Right atrium auricular region (tissue), 2 donors: Measurements from ENCODE around the gene EIF2B1. TPM values are rescaled to one million over a fixed set of nuclear protein-coding genes. Genes with fewer than 3 reads are reported as not detected.
A peak's percentile ranks its signal among the peaks of the same experiment; 100 is the strongest.

ENCODE experiments used
- DNase-seq: peaks from one replicate; pipeline ENCODE4 v3.0.0-alpha.2; 2019; ENCODE audit warnings: low spot score
- H3K27ac ChIP-seq, 2 donors: fragments of 200-600 bp; sonication (generic); 1 replicate in 1 of 2; 2 replicates in 1 of 2; pipeline ENCODE4 v1.5.1; 2016 to 2019
- H3K27me3 ChIP-seq, 2 donors: fragments of 200-600 bp; sonication (generic); one replicate each; pipeline versions ENCODE4 v1.5.1 to v1.6.0; 2017 to 2019
- H3K36me3 ChIP-seq: fragments of 200-600 bp; sonication (generic); one replicate; pipeline ENCODE4 v1.5.1; 2016
- H3K4me1 ChIP-seq, 2 donors: fragments of 200-600 bp; sonication (generic); one replicate each; pipeline versions ENCODE4 v1.5.1 to v1.6.0; 2017 to 2019
- H3K4me3 ChIP-seq, 2 donors: fragments of 200-600 bp; sonication (generic); 1 replicate in 1 of 2; 2 replicates in 1 of 2; pipeline ENCODE4 v1.5.1; 2017 to 2019; ENCODE audit warnings: mild to moderate bottlenecking in 1 of 2, moderate library complexity in 1 of 2
- H3K9me3 ChIP-seq, 2 donors: fragments of 200-600 bp; sonication (generic); one replicate each; pipeline ENCODE4 v1.5.1; 2019
- CTCF ChIP-seq, 2 donors: fragments of 200-600 bp; sonication (generic); IDR thresholded peaks; one replicate each; pipeline ENCODE4 v1.5.1; 2019; ENCODE audit warnings: antibody characterized with exemption in 2 of 2
- total RNA-seq, 2 donors: library from RNA; depleted of rRNA; stranded (reverse); fragments of >200 nt; gene quantifications; one replicate each; pipeline ENCODE4 v1.1.0, GENCODE V29; 2016

Gene EIF2B1
- total RNA-seq, 2 donors from 2014 or later, result 60.0 to 65.9 TPM

DNA sequence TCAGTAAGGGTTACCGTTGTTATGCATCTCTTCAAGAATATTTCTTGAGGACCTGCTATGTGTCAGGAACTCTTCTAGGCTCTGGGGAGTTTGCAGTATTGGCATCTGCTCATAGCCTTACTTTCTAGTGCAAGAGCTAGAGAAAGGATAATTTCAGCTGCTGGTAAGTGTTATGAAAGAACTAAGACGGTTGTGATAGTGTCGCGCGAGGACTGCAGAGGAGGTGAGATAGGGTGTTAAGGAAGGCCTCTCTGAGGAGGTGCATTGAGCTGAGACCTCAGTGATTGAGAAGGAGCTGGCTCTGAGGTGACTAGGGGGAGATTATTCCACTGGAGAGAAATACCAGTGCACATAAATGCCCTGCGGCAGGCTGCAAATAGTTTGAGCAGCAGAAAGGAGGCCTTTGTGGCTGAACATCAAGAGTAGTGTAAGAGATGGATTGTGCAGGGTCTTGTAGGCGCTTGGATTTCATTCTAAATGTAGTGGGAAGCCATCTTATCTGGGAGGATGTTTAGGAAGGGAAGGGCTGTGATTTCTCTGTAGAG lies 30.8 kb downstream of the EIF2B1 start:
- H3K4me1 ChIP-seq, result peaks cover 0 to 17% of the 10 kb centered on the region in 2 donors
- H3K27me3 ChIP-seq, result no peaks in the 10 kb centered on the region
- no peak for TF ChIP-seq CTCF (IDR thresholded peaks at IDR 0.05)
- H3K4me3 ChIP-seq, result peak overlapping the region; percentile 84
- DNase-seq, result no peak
- no peak overlapping the region for H3K27ac ChIP-seq
- peaks cover 30% of the 10 kb centered on the region for H3K36me3 ChIP-seq
- H3K9me3 ChIP-seq, result no peaks in the 10 kb centered on the region

DNA sequence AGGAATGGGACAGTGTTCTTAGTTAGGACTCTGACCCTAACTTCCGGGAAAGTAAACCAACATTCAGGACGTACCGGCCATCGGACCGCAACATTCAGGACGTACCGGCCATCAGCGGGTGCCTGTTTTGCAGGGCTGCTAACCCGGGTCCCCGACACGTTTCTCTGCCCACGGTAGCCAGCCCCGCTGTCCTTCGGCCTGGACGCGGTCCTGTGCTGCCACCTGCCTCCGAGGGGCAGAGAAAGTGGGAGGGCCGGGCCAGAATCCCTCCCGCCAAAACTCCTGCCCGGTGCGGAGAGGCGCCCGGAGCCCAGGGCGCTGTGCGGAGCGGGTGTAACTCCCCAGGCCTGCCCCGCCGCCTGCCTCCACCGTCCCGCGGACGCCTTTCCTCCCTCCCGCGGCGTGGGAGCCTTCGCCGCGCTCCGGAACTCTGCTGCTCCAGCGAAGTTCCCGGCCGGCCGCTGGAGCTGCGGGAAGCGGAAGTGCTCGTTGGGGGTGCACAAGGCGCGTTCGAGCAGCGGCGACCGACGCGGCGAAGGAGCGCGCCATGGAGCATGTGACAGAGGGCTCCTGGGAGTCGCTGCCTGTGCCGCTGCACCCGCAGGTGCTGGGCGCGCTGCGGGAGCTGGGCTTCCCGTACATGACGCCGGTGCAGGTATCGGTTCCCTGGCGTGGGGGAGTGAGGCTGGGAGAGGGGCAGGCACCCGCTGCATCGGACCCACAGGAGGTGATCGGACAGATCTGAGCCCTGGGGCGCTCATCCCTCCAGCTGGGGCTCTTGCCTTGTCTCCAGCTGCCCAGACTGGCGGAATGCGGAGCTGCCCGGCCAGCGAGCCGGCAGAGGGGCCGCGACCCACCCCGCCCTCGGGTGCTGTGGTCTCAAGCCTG lies 31.6 kb downstream of the EIF2B1 start, which contains the start of gene DDX55:
TSS of gene DDX55 (plus strand) at position 498 of the 888 bp plus-strand sequence. CDS start at position 548, 50 bp downstream.
- DNase-seq, result peak; percentile 81
- TF ChIP-seq CTCF (IDR thresholded peaks at IDR 0.05), result peak; percentile 25 to 87
- H3K4me3 ChIP-seq, result peak within 1 kb of the TSS; percentile 84
- peaks cover 0 to 17% of the 10 kb centered on the region in 2 donors for H3K4me1 ChIP-seq
- peaks cover 30% of the 10 kb centered on the region for H3K36me3 ChIP-seq
- no peaks in the 10 kb centered on the region for H3K9me3 ChIP-seq
- peak within 1 kb of the TSS; percentile 64 to 80 for H3K27ac ChIP-seq
- no peaks in the 10 kb centered on the region for H3K27me3 ChIP-seq

DNA sequence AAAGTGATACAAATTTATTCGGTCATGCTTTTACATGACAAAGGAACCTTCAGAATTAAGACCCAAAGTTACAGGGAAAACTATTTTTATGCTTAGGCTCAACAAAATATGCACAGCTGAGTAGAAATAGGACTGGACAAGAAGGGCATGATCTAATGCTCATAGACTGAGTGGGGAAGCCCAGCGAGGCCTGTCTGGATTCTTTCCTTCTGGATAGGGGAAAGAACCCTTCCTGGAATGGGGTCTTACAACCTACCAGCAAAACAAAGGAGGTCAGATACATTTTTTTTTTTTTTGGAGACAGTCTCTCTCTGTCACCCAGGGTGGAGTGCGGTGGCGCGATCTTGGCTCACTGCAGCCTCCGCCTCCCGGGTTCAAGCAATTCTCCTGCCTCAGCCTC lies 33.8 kb downstream of the EIF2B1 start:
- Histone ChIP-seq H3K4me3 (no peak overlapping the region), H3K27ac (no peak overlapping the region), H3K27me3 (no peaks in the 10 kb centered on the region), H3K9me3 (no peaks in the 10 kb centered on the region), H3K4me1 (peaks cover 0 to 17% of the 10 kb centered on the region in 2 donors), H3K36me3 (peaks cover 42% of the 10 kb centered on the region)
- DNase-seq, result no peak
- no peak for TF ChIP-seq CTCF (IDR thresholded peaks at IDR 0.05)

DNA sequence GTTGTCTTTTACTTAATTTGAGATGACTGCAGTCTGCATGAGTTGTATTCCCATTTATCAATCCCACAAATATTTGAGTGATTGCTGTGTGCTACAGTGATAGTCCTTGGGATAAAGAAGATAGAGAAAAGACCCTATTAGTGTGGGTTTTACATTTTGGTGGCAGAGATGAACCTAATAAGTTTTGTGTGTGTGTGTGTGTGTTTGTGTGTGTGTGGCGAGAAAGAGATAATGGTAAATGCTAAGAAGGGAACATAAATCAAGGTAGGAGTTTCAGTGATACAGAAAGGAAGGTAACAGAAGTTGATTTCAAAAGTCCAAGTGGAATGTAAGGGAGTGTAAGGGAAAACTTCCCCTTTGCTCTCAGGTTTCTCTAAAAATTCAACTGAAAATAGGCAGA lies 34.2 kb downstream of the EIF2B1 start:
- TF ChIP-seq CTCF (IDR thresholded peaks at IDR 0.05), result no peak
- Histone ChIP-seq H3K27ac (no peak overlapping the region), H3K4me3 (no peak overlapping the region), H3K36me3 (peaks cover 46% of the 10 kb centered on the region), H3K27me3 (no peaks in the 10 kb centered on the region), H3K4me1 (peaks cover 0 to 17% of the 10 kb centered on the region in 2 donors), H3K9me3 (no peaks in the 10 kb centered on the region)
- no peak for DNase-seq

- peaks cover 53% of the 10 kb centered on the region for H3K36me3 ChIP-seq
- no peaks in the 10 kb centered on the region for H3K27me3 ChIP-seq
- no peak overlapping the region for H3K27ac ChIP-seq
- H3K4me1 ChIP-seq, result peaks cover 0 to 17% of the 10 kb centered on the region in 2 donors
- no peak for DNase-seq
- H3K9me3 ChIP-seq, result no peaks in the 10 kb centered on the region
- H3K4me3 ChIP-seq, result no peak overlapping the region
- no peak for TF ChIP-seq CTCF (IDR thresholded peaks at IDR 0.05)
Observed at GRCh38 chr12:123598522-123598921, 35.0 kb downstream of the EIF2B1 start.
